Gastrocnemius medialis (tissue), 4 donors: Measurements from ENCODE around the gene INPP5A. TPM values are rescaled to one million over a fixed set of nuclear protein-coding genes. Genes with fewer than 3 reads are reported as not detected.

ENCODE experiments used
- ATAC-seq, 2 donors: fragments of 150-250 bp; one replicate each; pipeline ENCODE4 v1.9.1; 2016
- DNase-seq, 2 donors: peaks; one replicate each; pipeline ENCODE4 v3.0.0-alpha.2; 2019
- H3K27ac ChIP-seq, 4 donors: fragments of 200-600 bp; sonication (generic); 1 replicate in 1 of 4; 2 replicates in 3 of 4; pipeline ENCODE4 v1.5.1; 2016 to 2018; ENCODE audit warnings: mild to moderate bottlenecking in 2 of 4, moderate library complexity in 1 of 4
- H3K27me3 ChIP-seq, 3 donors: fragments of 200-600 bp; sonication (generic) in 2 of 3; 1 replicate in 1 of 3; 2 replicates in 2 of 3; pipeline versions ENCODE4 v1.5.1 to v1.6.0; 2016 to 2019; ENCODE audit warnings: mild to moderate bottlenecking in 1 of 3, moderate library complexity in 1 of 3
- H3K36me3 ChIP-seq, 2 donors: fragments of 200-600 bp; sonication (generic) in 1 of 2; one replicate each; pipeline ENCODE4 v1.5.1; 2017 to 2018
- H3K4me1 ChIP-seq, 2 donors: fragments of 200-600 bp; sonication (generic) in 1 of 2; one replicate each; pipeline ENCODE4 v1.5.1; 2016 to 2017; ENCODE audit warnings: mild to moderate bottlenecking in 2 of 2
- H3K4me3 ChIP-seq, 4 donors: fragments of 200-600 bp; sonication (generic) in 3 of 4; 1 replicate in 1 of 4; 2 replicates in 3 of 4; pipeline ENCODE4 v1.5.1; 2016 to 2019; ENCODE audit warnings: mild to moderate bottlenecking in 2 of 4
- H3K9me3 ChIP-seq, 3 donors: fragments of 200-600 bp; sonication (generic) in 2 of 3; 1 replicate in 1 of 3; 2 replicates in 2 of 3; pipeline ENCODE4 v1.5.1; 2016 to 2019
- CTCF ChIP-seq, 5 experiments: fragments of 450-650 bp in 3 of 5; fragments of 200-600 bp in 2 of 5; sonication (generic) in 2 of 5; IDR thresholded peaks in 4 of 5; conservative IDR thresholded peaks in 1 of 5; 1 replicate in 4 of 5; 2 replicates in 1 of 5; pipeline ENCODE4 v1.5.1; 2016 to 2019; ENCODE audit warnings: antibody characterized with exemption in 5 of 5, mild to moderate bottlenecking in 3 of 5, moderate library complexity in 3 of 5
- POLR2A ChIP-seq, 2 donors: fragments of 450-650 bp; IDR thresholded peaks; one replicate each; pipeline ENCODE4 v1.6.1; 2017; ENCODE audit warnings: antibody characterized with exemption in 2 of 2, mild to moderate bottlenecking in 2 of 2, moderate library complexity in 2 of 2
- in situ Hi-C, 4 donors: fragments of 200-750 bp; cut with MboI; loops; one replicate each; pipeline versions ENCODE4 v1.15.0 to v1.8.0; 2017; ENCODE audit warnings: low sequenced_read_pairs in 4 of 4
- intact Hi-C: fragments of 100-400 bp; cut with DNase I; formaldehyde crosslinking; loops from one replicate; pipeline ENCODE4 v1.15.1; 2023; ENCODE audit warnings: low total_unique reads
- total RNA-seq, 4 donors: library from RNA; depleted of rRNA; stranded (reverse); fragments of >200 nt; gene quantifications; one replicate each; pipeline versions ENCODE4 v1.1.0 to v1.2.3, GENCODE V29; 2016

Gene INPP5A
- total RNA-seq, 4 donors from 2014 or later, result 74.9 to 107 (median 92.4) TPM

- TF ChIP-seq POLR2A (IDR thresholded peaks at IDR 0.05) (no peak), CTCF (IDR thresholded peaks at IDR 0.05 in 4 of 5, conservative IDR thresholded peaks at IDR 0.05 in 1 of 5) (no peak)
- Histone ChIP-seq H3K4me3 (no peak overlapping the region), H3K9me3 (no peaks in the 10 kb centered on the region), H3K27me3 (no peaks in the 10 kb centered on the region), H3K4me1 (no peaks in the 10 kb centered on the region), H3K36me3 (peaks cover 0 to 18% of the 10 kb centered on the region in 2 donors), H3K27ac (no peak overlapping the region)
- no peak for DNase-seq
- in situ Hi-C loops (no loop called here), intact Hi-C loops (no loop called here)
- ATAC-seq, result no peak
Measured at GRCh38 chr10:132712291-132712690, 174.7 kb downstream of the INPP5A start.

- no peak overlapping the region for H3K4me3 ChIP-seq
- no peaks in the 10 kb centered on the region for H3K9me3 ChIP-seq
- no peaks in the 10 kb centered on the region for H3K27me3 ChIP-seq
- intact Hi-C loops (no loop called here), in situ Hi-C loops (no loop called here)
- TF ChIP-seq CTCF (IDR thresholded peaks at IDR 0.05 in 4 of 5, conservative IDR thresholded peaks at IDR 0.05 in 1 of 5) (no peak), POLR2A (IDR thresholded peaks at IDR 0.05) (no peak)
- no peaks in the 10 kb centered on the region for H3K4me1 ChIP-seq
- DNase-seq (no peak), ATAC-seq (no peak)
- H3K36me3 ChIP-seq, result peaks cover 0 to 18% of the 10 kb centered on the region in 2 donors
- H3K27ac ChIP-seq, result no peak overlapping the region
Measured at GRCh38 chr10:132712743-132713142, 175.2 kb downstream of the INPP5A start.

GRCh38 chr10:132713421-132714095, 176.0 kb downstream of the INPP5A start:
- intact Hi-C loops (no loop called here), in situ Hi-C loops (no loop called here)
- no peak for TF ChIP-seq POLR2A (IDR thresholded peaks at IDR 0.05)
- TF ChIP-seq CTCF (IDR thresholded peaks at IDR 0.05 in 4 of 5, conservative IDR thresholded peaks at IDR 0.05 in 1 of 5), result no peak
- Histone ChIP-seq H3K36me3 (peaks cover 0 to 14% of the 10 kb centered on the region in 2 donors), H3K27ac (no peak overlapping the region), H3K4me3 (no peak overlapping the region), H3K9me3 (no peaks in the 10 kb centered on the region), H3K4me1 (no peaks in the 10 kb centered on the region), H3K27me3 (no peaks in the 10 kb centered on the region)
- no peak for DNase-seq
- ATAC-seq, result no peak

GRCh38 chr10:132714096-132714985, 176.8 kb downstream of the INPP5A start:
- H3K9me3 ChIP-seq, result no peaks in the 10 kb centered on the region
- no peaks in the 10 kb centered on the region for H3K4me1 ChIP-seq
- H3K36me3 ChIP-seq, result peaks cover 0 to 12% of the 10 kb centered on the region in 2 donors
- H3K4me3 ChIP-seq, result no peak overlapping the region
- H3K27ac ChIP-seq, result no peak overlapping the region
- intact Hi-C loops, result no loop called here
- TF ChIP-seq POLR2A (IDR thresholded peaks at IDR 0.05) (no peak), CTCF (IDR thresholded peaks at IDR 0.05 in 4 of 5, conservative IDR thresholded peaks at IDR 0.05 in 1 of 5) (no peak)
- ATAC-seq (no peak), DNase-seq (no peak)
- in situ Hi-C loops, result no loop called here
- H3K27me3 ChIP-seq, result no peaks in the 10 kb centered on the region
